Lower leg skin (tissue), 3 donors: Measurements from ENCODE around the gene MARCHF10.
"Not testable (repeated sequence)": the region's sequence is repeated elsewhere in the genome, so short reads cannot be mapped to it uniquely, and the experiment has no call there.

Source experiments
- POLR2A ChIP-seq, 2 donors: fragments of 450-650 bp; IDR thresholded peaks; one replicate each; pipeline ENCODE4 v1.6.1; 2016 to 2017; ENCODE audit warnings: antibody characterized with exemption in 2 of 2, mild to moderate bottlenecking in 1 of 2, moderate library complexity in 1 of 2
- TF ChIP-seq, protein P1 (sequence below), 3 donors: fragments of 450-650 bp; IDR thresholded peaks; one replicate each; pipeline ENCODE4 v1.5.1; 2016; ENCODE audit warnings: antibody characterized with exemption in 3 of 3, mild to moderate bottlenecking in 3 of 3, moderate library complexity in 2 of 3

GRCh38 chr17:62695093-62695738 lies 112.9 kb downstream of the MARCHF10 start:
- TF ChIP-seq POLR2A (IDR thresholded peaks at IDR 0.05), result not testable (repeated sequence)
- TF ChIP-seq, protein P1, sequence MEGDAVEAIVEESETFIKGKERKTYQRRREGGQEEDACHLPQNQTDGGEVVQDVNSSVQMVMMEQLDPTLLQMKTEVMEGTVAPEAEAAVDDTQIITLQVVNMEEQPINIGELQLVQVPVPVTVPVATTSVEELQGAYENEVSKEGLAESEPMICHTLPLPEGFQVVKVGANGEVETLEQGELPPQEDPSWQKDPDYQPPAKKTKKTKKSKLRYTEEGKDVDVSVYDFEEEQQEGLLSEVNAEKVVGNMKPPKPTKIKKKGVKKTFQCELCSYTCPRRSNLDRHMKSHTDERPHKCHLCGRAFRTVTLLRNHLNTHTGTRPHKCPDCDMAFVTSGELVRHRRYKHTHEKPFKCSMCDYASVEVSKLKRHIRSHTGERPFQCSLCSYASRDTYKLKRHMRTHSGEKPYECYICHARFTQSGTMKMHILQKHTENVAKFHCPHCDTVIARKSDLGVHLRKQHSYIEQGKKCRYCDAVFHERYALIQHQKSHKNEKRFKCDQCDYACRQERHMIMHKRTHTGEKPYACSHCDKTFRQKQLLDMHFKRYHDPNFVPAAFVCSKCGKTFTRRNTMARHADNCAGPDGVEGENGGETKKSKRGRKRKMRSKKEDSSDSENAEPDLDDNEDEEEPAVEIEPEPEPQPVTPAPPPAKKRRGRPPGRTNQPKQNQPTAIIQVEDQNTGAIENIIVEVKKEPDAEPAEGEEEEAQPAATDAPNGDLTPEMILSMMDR (IDR thresholded peaks at IDR 0.05), result not testable (repeated sequence)
